ENCODE results near the gene DEAF1. TPM values are rescaled to one million over a fixed set of nuclear protein-coding genes. Genes with fewer than 3 reads are reported as not detected.
A peak's percentile ranks its signal among the peaks of the same experiment; 100 is the strongest.

The DEAF1 gene
- total RNA-seq, 6 donors from 2014 or later = 23.9 to 87.3 (median 35.6) TPM

GRCh38 chr11:698493-699115 lies 3.6 kb upstream of the DEAF1 start:
- no peak for TF ChIP-seq POLR2A (IDR thresholded peaks at IDR 0.05)
- no peak for TF ChIP-seq EP300 (IDR thresholded peaks at IDR 0.05)
- no peak for TF ChIP-seq CTCF (IDR thresholded peaks at IDR 0.05)
- TF ChIP-seq POLR2AphosphoS5 (IDR thresholded peaks at IDR 0.05) = no peak
- peaks cover 31 to 52% (median 43%) of the 10 kb centered on the region in 4 donors for H3K4me1 ChIP-seq
- no peaks in the 10 kb centered on the region for H3K9me3 ChIP-seq
- H3K27ac ChIP-seq = no peak overlapping the region
- ATAC-seq (ENCODE audit: low FRiP score in 2 of 2) = no peak
- WGBS, 2 donors = 75 to 83% methylated on average over 17 of the region's 17 CpGs
- H3K36me3 ChIP-seq = peaks cover 0 to 17% (median 15%) of the 10 kb centered on the region in 4 donors
- H3K4me3 ChIP-seq = no peak overlapping the region
- no peak for DNase-seq
- no peaks in the 10 kb centered on the region for H3K27me3 ChIP-seq

- no peak for TF ChIP-seq POLR2A (IDR thresholded peaks at IDR 0.05)
- TF ChIP-seq POLR2AphosphoS5 (IDR thresholded peaks at IDR 0.05) = no peak
- no peak for TF ChIP-seq CTCF (IDR thresholded peaks at IDR 0.05)
- no peak for TF ChIP-seq EP300 (IDR thresholded peaks at IDR 0.05)
- Histone ChIP-seq H3K4me3 (no peak overlapping the region), H3K36me3 (peaks cover 0 to 17% (median 15%) of the 10 kb centered on the region in 4 donors), H3K9me3 (no peaks in the 10 kb centered on the region), H3K27me3 (no peaks in the 10 kb centered on the region), H3K27ac (peak overlapping the region; percentile 69 to 100 (median 100)), H3K4me1 (peaks cover 37 to 53% (median 42%) of the 10 kb centered on the region in 4 donors)
- 85 to 87% methylated on average over 8 to 11 of the region's 11 CpGs for WGBS, 2 donors
- ATAC-seq (ENCODE audit: low FRiP score in 2 of 2) (no peak), DNase-seq (no peak)
Measured at GRCh38 chr11:697811-698311, 2.8 kb upstream of the DEAF1 start.

GRCh38 chr11:696955-697491 lies 2.0 kb upstream of the DEAF1 start:
- Histone ChIP-seq H3K27ac (peak overlapping the region; percentile 99 to 100 (median 100)), H3K4me3 (peak overlapping the region in 2 of 4 donors; percentile 87 to 98), H3K4me1 (peaks cover 29 to 46% (median 33%) of the 10 kb centered on the region in 4 donors), H3K9me3 (no peaks in the 10 kb centered on the region), H3K36me3 (peaks cover 0 to 13% (median 11%) of the 10 kb centered on the region in 4 donors), H3K27me3 (no peaks in the 10 kb centered on the region)
- DNase-seq = no peak
- ATAC-seq (ENCODE audit: low FRiP score in 2 of 2) = peak in 1 of 2 donors; percentile 2
- WGBS, 2 donors = 59 to 70% methylated on average over 10 to 11 of the region's 11 CpGs
- TF ChIP-seq POLR2A (IDR thresholded peaks at IDR 0.05) (peak in 1 of 4 donors; percentile 31), POLR2AphosphoS5 (IDR thresholded peaks at IDR 0.05) (peak in 1 of 2 donors; percentile 37), CTCF (IDR thresholded peaks at IDR 0.05) (no peak), EP300 (IDR thresholded peaks at IDR 0.05) (no peak)

- WGBS, 2 donors = 0% methylated on average over 17 to 56 of the region's 101 CpGs
- H3K4me1 ChIP-seq = peaks cover 28 to 44% (median 33%) of the 10 kb centered on the region in 4 donors
Measured at GRCh38 chr11:695538-696248, 671 bp upstream of the DEAF1 start, which contains the start of gene TMEM80. Gene TMEM80 (plus strand): TSS chr11:695816. CDS start chr11:695828, 12 bp downstream.

More at GRCh38 chr11:695538-696248, 671 bp upstream of the DEAF1 start, which contains the start of gene TMEM80:
- H3K36me3 ChIP-seq = peaks cover 0 to 9% (median 7%) of the 10 kb centered on the region in 4 donors
- H3K27me3 ChIP-seq = no peaks in the 10 kb centered on the region
- H3K4me3 ChIP-seq = peak within 1 kb of the TSS; percentile 87 to 98 (median 96)
- ATAC-seq (ENCODE audit: low FRiP score in 2 of 2) = peak; percentile 93 to 96
- peak within 1 kb of the TSS; percentile 99 to 100 (median 100) for H3K27ac ChIP-seq
- TF ChIP-seq EP300 (IDR thresholded peaks at IDR 0.05) (no peak), CTCF (IDR thresholded peaks at IDR 0.05) (peak in 2 of 6 experiments; percentile 21 to 24), POLR2A (IDR thresholded peaks at IDR 0.05) (peak in 3 of 4 donors; percentile 25 to 90 (median 71)), POLR2AphosphoS5 (IDR thresholded peaks at IDR 0.05) (peak; percentile 59 to 61)
- DNase-seq = peak; percentile 98 to 99
- no peaks in the 10 kb centered on the region for H3K9me3 ChIP-seq
